Measurements from ENCODE around the gene ATP7A. TPM values are rescaled to one million over a fixed set of nuclear protein-coding genes. Genes with fewer than 3 reads are reported as not detected.

ATP7A gene
- total RNA-seq, 2 donors from 2014 or later, result 6.3 to 7.5 TPM

DNA sequence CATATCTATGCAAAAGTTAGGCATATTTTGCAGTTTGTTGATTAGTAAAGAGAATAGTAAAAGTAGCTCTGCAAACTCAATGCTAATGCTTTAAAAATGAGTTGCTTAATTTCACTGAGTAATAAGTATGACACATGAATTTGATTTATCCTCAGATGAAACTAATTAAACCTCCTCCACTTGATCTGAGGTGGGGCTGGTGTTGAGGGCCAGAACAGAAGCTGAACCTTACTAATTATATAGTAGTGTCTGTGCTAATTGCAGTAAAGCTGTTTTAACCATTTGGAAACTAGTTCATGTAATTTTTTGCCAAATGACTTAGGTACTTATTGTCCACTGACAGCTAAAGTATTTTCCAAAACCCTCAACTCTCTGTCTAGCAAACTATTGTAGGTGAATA lies 66.6 kb downstream of the ATP7A start:
- TF ChIP-seq, protein P1, sequence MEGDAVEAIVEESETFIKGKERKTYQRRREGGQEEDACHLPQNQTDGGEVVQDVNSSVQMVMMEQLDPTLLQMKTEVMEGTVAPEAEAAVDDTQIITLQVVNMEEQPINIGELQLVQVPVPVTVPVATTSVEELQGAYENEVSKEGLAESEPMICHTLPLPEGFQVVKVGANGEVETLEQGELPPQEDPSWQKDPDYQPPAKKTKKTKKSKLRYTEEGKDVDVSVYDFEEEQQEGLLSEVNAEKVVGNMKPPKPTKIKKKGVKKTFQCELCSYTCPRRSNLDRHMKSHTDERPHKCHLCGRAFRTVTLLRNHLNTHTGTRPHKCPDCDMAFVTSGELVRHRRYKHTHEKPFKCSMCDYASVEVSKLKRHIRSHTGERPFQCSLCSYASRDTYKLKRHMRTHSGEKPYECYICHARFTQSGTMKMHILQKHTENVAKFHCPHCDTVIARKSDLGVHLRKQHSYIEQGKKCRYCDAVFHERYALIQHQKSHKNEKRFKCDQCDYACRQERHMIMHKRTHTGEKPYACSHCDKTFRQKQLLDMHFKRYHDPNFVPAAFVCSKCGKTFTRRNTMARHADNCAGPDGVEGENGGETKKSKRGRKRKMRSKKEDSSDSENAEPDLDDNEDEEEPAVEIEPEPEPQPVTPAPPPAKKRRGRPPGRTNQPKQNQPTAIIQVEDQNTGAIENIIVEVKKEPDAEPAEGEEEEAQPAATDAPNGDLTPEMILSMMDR (IDR thresholded peaks at IDR 0.05), result no peak
- Histone ChIP-seq H3K9me3 (no peaks in the 10 kb centered on the region), H3K36me3 (no peaks in the 10 kb centered on the region), H3K4me3 (no peak overlapping the region), H3K27me3 (no peaks in the 10 kb centered on the region), H3K27ac (no peak overlapping the region), H3K4me1 (no peaks in the 10 kb centered on the region)
- DNase-seq (ENCODE audit: low spot score), result no peak

DNA sequence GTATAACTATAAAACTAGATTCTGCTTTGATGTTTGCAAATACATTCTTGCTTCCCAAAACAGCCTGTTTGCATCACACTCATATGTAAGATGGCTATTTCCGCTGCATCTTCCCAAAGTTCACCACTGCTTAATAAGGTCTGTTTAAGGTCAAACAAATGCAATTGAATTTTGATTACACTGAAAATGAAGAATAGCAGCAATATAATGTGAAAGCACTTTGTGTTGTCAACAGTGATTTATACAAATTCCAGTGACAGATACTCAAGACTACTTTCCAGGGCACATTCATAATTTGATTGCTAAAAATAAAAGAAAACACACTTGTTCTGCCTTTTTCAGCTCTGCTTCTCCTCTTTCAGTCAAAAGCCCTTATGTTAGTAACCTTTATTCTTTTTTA lies 67.0 kb downstream of the ATP7A start:
- Histone ChIP-seq H3K9me3 (no peaks in the 10 kb centered on the region), H3K4me3 (no peak overlapping the region), H3K36me3 (no peaks in the 10 kb centered on the region), H3K4me1 (no peaks in the 10 kb centered on the region), H3K27me3 (no peaks in the 10 kb centered on the region), H3K27ac (no peak overlapping the region)
- TF ChIP-seq, protein P1 (IDR thresholded peaks at IDR 0.05), result no peak
- no peak for DNase-seq (ENCODE audit: low spot score)

GRCh38 chrX:77979870-77980269 lies 69.4 kb downstream of the ATP7A start:
- TF ChIP-seq, protein P1 (IDR thresholded peaks at IDR 0.05), result no peak
- Histone ChIP-seq H3K36me3 (no peaks in the 10 kb centered on the region), H3K27ac (no peak overlapping the region), H3K27me3 (no peaks in the 10 kb centered on the region), H3K9me3 (no peaks in the 10 kb centered on the region), H3K4me1 (no peaks in the 10 kb centered on the region), H3K4me3 (no peak overlapping the region)
- no peak for DNase-seq (ENCODE audit: low spot score)

- Histone ChIP-seq H3K27ac (no peak overlapping the region), H3K4me1 (no peaks in the 10 kb centered on the region), H3K9me3 (no peaks in the 10 kb centered on the region), H3K4me3 (no peak overlapping the region), H3K36me3 (no peaks in the 10 kb centered on the region), H3K27me3 (no peaks in the 10 kb centered on the region)
- TF ChIP-seq, protein P1 (IDR thresholded peaks at IDR 0.05), result no peak
- DNase-seq (ENCODE audit: low spot score), result no peak
Observed at GRCh38 chrX:78011846-78012245, 101.4 kb downstream of the ATP7A start.

- H3K27me3 ChIP-seq, result no peaks in the 10 kb centered on the region
- H3K4me1 ChIP-seq, result no peaks in the 10 kb centered on the region
- TF ChIP-seq, protein P1 (IDR thresholded peaks at IDR 0.05), result no peak
- no peak overlapping the region for H3K4me3 ChIP-seq
- H3K36me3 ChIP-seq, result no peaks in the 10 kb centered on the region
- H3K9me3 ChIP-seq, result no peaks in the 10 kb centered on the region
- no peak overlapping the region for H3K27ac ChIP-seq
- DNase-seq (ENCODE audit: low spot score), result no peak
Observed at GRCh38 chrX:78019586-78020483, 109.3 kb downstream of the ATP7A start.
